Fibroblast of skin of right quadriceps (primary cell): Measurements from ENCODE around the gene ECHDC3.
A peak's percentile ranks its signal among the peaks of the same experiment; 100 is the strongest.
"Not testable (repeated sequence)": the region's sequence is repeated elsewhere in the genome, so short reads cannot be mapped to it uniquely, and the experiment has no call there.

Experiments
- DNase-seq: peaks from one replicate; pipeline ENCODE4 v3.0.0-alpha.2; 2013

Gene ECHDC3

GRCh38 chr10:11742009-11742778, at the start of gene ECHDC3:
Gene ECHDC3 (plus strand): TSS chr10:11742382. CDS start chr10:11742577, 195 bp downstream.
- DNase-seq = peak; percentile 43

GRCh38 chr10:11693376-11693775, 48.8 kb upstream of the ECHDC3 start:
- DNase-seq = no peak

- no peak for DNase-seq
These were observed 46.4 kb upstream of the ECHDC3 start for GRCh38 chr10:11695779-11696178.

DNA sequence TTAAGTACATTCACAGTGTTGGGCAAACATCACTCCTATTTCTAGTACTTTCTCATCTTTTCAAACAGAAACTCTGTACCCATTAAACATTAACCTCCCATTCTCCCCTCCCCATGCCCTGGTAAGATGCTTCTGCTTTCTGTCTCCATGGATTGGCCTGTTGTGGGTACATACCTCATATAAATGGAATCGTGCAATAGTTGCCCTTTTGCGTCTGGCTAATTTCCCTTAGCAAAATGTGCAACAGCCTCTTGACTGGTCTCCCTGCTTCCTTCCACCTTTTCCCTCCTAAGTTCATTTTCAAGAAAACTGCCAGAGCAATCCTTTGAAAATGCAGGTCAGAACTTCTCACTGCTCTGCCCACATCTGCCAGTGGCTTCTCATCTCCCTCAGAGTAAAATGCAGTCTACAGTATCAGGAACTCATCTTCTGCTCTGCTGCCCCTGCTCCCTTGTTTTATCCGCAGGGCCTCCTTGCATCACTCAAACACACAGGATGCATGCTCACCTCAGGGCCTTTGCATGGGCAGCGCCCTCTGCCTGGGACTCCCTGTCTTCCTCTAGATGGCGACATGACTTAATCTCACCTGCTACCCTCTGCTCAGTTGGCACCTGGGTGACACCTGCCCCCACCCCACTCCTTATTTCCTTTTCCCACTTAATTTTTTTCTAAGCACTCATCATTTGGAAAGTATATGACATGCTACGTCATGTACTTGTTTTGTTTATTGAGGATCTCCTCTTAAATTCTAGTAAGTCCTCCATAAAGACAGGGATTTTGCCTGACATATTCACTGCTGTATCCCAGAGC, 44.3 kb upstream of the ECHDC3 start:
- DNase-seq = no peak

GRCh38 chr10:11698691-11699549, 43.3 kb upstream of the ECHDC3 start:
- DNase-seq = no peak

- no peak for DNase-seq
These were observed 42.6 kb upstream of the ECHDC3 start for GRCh38 chr10:11699550-11700097.

GRCh38 chr10:11700539-11700938, 41.6 kb upstream of the ECHDC3 start:
- no peak for DNase-seq

DNA sequence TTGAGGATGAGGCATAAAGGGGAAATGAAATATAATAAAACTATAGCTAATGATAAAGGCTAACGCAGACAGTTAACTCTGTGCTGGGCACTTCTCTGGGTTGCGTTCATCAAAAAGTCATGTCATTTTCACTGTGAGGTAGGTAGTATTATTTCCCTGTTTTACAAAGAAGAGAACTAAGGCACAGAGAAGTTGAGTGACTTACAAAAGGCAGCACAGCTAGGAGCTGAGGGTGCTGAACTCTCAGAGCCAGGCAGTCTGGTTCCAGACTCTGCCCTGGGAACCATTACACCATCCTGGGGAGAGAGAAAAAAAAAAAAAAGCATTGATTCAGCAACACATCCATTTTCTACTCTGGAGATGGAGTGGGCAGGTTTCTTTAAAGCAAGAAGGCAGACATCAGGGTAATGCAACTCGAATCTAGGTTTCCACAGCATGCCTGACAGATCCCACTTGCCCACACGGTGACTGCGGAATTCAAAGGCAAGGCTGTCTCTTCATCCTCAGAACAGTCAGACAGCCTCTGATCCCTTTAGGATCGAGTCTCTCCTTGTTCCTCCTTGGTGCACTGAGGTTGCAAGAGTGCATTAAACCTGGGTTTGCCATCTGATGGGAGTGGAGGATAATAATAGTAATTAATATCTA, 40.6 kb upstream of the ECHDC3 start:
- no peak for DNase-seq

GRCh38 chr10:11702264-11702663, 39.9 kb upstream of the ECHDC3 start:
- no peak for DNase-seq

DNA sequence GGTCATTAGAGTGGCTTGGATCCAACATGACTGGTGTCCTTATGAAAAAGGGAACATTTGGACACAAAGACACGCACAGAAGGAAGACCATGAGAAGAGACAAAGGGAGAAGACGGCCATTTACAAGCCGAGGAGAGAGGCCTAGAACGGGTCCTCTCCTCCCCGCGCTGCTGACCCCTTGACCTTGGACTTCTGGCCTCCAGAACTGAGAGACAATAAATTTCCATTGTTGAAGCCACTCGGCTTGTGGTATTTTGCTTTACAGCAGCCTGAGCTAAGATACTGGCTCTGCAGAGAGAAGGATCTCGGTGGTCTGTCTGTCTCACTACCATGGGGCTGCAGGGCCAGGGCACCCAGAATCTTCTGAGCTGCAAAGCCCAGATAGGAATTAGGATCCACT, 38.1 kb upstream of the ECHDC3 start:
- DNase-seq = no peak

- DNase-seq = no peak
These were observed 36.5 kb upstream of the ECHDC3 start for GRCh38 chr10:11705722-11706121.

DNA sequence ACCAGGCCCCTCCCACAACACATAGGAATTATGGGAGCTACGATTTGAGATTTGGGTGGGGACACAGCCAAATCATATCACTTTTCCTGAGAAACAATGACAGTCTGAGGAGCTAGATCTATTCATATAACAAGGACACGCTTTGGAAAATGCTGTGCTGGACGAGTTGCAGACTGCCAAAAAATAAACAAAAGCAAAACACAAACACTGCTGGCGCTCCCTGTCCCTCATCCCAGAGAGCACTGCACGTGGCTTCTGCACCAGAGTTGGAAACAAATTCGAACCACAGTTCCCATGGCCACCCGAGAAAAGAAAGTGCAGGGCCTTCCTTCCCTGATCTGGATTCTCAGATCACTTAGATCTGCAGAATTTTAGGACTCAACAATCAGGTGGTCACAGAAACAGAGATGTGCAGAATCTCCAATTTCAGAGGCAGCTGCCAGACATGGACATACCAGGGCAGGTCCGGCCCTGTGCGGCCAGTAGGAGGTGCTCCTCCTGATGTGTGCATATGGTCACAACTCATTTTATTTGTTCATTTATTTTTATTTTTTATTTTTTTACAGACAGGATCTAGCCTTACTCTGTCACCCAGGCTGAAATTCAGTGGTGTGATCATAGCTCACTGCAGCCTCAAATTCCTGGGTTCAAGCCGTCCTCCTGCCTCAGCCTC, 35.2 kb upstream of the ECHDC3 start:
- no peak for DNase-seq

- DNase-seq = no peak
These were observed 34.4 kb upstream of the ECHDC3 start for GRCh38 chr10:11707624-11708350.

DNA sequence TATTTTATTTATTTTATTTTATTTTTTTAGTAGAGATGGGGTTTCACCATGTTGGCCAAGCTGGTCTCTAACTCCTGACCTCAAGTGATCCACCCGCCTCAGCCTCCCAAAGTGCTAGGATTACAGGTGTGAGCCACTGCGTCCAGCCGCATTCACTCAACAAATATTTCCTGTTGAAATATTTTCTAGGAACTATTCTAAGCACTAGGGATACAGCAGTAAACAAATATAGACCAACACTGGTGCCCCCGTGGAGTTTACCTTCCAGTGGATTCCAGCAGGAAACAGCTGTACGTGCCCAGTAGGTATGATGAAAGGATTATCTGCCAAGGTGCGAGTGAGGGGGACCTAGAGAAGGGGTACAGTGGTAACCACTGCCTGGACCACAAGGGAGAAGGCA, 33.4 kb upstream of the ECHDC3 start:
- DNase-seq = not testable (repeated sequence)

- no peak for DNase-seq
These were observed 29.4 kb upstream of the ECHDC3 start for GRCh38 chr10:11712744-11713143.

- no peak for DNase-seq
These were observed 28.9 kb upstream of the ECHDC3 start for GRCh38 chr10:11713186-11713743.

DNA sequence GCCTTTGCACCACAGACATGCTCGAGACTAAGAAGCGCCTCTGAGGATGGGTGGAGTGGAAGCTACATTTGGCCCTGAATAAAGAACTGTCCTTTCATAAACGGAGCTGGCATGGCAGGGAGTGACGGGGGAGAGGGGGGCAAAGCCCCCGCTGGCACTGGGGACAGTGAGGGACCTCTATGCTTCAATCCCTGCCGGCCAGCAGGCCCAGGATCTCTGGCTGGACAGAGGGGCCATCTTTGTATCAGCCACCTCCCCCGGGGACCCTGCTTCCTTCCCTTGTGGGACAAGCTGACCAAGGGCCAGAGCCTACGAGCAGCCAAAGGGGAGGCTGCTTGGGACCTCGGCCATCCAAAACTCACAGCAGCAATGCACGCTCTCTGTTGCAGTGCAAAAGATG, 28.2 kb upstream of the ECHDC3 start:
- no peak for DNase-seq

DNA sequence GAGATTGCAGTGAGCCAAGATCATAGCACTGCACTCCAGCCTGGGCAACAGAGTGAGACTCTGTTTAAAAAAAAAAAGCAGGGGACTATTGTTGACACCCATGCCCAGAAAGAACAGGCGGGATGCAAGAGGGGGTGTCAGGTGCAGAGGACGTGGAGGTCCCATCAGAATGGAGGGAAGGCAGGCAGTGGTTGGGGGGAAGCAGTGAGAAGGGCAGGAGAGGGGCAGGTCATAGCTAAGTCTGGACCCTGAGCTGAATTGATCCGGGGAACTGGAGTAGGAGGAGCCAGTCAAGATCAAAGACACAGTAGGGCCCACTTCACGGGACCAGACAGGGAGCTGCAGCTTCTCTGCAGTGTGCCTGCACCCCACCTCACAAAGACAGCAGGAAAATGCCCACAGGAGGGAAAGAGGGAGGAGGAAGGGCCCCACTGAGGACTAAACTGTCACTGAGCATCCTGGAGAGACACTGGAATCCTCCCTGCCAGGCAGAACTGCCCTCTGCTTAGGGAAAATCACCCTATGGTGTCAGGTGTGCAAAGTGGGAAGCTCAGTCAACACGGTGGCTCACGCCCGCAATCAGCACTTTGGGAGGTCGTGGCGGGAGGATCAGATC, 27.3 kb upstream of the ECHDC3 start:
- DNase-seq = no peak

- DNase-seq = no peak
These were observed 26.2 kb upstream of the ECHDC3 start for GRCh38 chr10:11715815-11716494.

- no peak for DNase-seq
These were observed 25.5 kb upstream of the ECHDC3 start for GRCh38 chr10:11716686-11717085.
